Neutrophil (primary cell): ENCODE results near the gene HNF4A.

Experiments
- H3K27ac ChIP-seq: fragments of 200-600 bp; sonication (generic); 2 replicates; pipeline ENCODE4 v1.5.1; 2016; ENCODE audit warnings: mild to moderate bottlenecking, moderate library complexity
- H3K27me3 ChIP-seq: fragments of 200-600 bp; sonication (generic); 2 replicates; pipeline ENCODE4 v1.6.0; 2016; ENCODE audit warnings: mild to moderate bottlenecking
- H3K36me3 ChIP-seq: fragments of 200-600 bp; sonication (generic); 2 replicates; pipeline ENCODE4 v1.5.1; 2017
- H3K4me1 ChIP-seq, 2 experiments: fragments of 200-600 bp in 1 of 2; sonication (generic) in 1 of 2; 1 replicate in 1 of 2; 2 replicates in 1 of 2; pipeline versions ENCODE4 v1.5.1 to v1.6.1; 2013 to 2016; ENCODE audit warnings: low read depth in 1 of 2, low read length in 1 of 2, mild to moderate bottlenecking in 1 of 2, moderate library complexity in 1 of 2; ENCODE audit not compliant: control insufficient read depth in 1 of 2, insufficient read depth in 1 of 2
- H3K4me3 ChIP-seq, 2 experiments: fragments of 200-600 bp in 1 of 2; sonication (generic) in 1 of 2; 1 replicate in 1 of 2; 2 replicates in 1 of 2; pipeline ENCODE4 v1.5.1; 2013 to 2016; ENCODE audit warnings: low read depth in 1 of 2, low read length in 1 of 2, mild to moderate bottlenecking in 1 of 2, moderate library complexity in 1 of 2
- H3K9me3 ChIP-seq: fragments of 200-600 bp; sonication (generic); 2 replicates; pipeline ENCODE4 v1.5.1; 2016
- TF ChIP-seq, protein P1 (sequence below): fragments of 200-600 bp; sonication (generic); IDR thresholded peaks from 2 replicates; pipeline ENCODE4 v1.5.1; 2016; ENCODE audit warnings: antibody characterized with exemption

Gene HNF4A

DNA sequence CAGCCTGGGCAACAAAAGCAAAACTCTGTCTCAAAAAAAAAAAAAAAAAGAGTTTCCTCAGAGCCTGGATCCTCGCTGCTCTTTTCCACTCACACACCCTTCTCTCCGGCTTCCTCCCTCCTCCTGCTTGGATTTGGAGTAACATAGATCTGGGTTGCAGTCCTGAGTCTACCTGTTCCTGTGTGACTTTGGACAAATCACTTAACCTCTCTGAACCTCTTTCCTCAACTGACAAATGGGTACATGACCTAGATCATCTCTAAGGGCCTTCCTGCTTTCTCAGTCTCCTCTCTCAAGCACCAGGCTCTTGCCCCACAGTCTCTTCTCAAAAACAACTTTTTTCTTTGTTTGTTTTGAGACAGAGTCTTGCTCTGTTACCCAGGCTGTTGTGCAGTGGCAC is 24.3 kb upstream of the HNF4A start:
- H3K27ac ChIP-seq = no peak overlapping the region

GRCh38 chr20:44334306-44334705 is 21.2 kb upstream of the HNF4A start:
- no peak overlapping the region for H3K27ac ChIP-seq
- no peak overlapping the region for H3K4me3 ChIP-seq
- peaks cover 38% of the 10 kb centered on the region for H3K27me3 ChIP-seq
- H3K36me3 ChIP-seq = no peaks in the 10 kb centered on the region
- no peaks in the 10 kb centered on the region for H3K4me1 ChIP-seq
- H3K9me3 ChIP-seq = no peaks in the 10 kb centered on the region
- TF ChIP-seq, protein P1, sequence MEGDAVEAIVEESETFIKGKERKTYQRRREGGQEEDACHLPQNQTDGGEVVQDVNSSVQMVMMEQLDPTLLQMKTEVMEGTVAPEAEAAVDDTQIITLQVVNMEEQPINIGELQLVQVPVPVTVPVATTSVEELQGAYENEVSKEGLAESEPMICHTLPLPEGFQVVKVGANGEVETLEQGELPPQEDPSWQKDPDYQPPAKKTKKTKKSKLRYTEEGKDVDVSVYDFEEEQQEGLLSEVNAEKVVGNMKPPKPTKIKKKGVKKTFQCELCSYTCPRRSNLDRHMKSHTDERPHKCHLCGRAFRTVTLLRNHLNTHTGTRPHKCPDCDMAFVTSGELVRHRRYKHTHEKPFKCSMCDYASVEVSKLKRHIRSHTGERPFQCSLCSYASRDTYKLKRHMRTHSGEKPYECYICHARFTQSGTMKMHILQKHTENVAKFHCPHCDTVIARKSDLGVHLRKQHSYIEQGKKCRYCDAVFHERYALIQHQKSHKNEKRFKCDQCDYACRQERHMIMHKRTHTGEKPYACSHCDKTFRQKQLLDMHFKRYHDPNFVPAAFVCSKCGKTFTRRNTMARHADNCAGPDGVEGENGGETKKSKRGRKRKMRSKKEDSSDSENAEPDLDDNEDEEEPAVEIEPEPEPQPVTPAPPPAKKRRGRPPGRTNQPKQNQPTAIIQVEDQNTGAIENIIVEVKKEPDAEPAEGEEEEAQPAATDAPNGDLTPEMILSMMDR = no peak

More for the DNA sequence above, 24.3 kb upstream of the HNF4A start:
- Histone ChIP-seq H3K4me1 (no peaks in the 10 kb centered on the region), H3K4me3 (no peak overlapping the region), H3K9me3 (no peaks in the 10 kb centered on the region), H3K36me3 (no peaks in the 10 kb centered on the region), H3K27me3 (peaks cover 53% of the 10 kb centered on the region)
- TF ChIP-seq, protein P1 = no peak

GRCh38 chr20:44334709-44335108 is 20.8 kb upstream of the HNF4A start:
- Histone ChIP-seq H3K9me3 (no peaks in the 10 kb centered on the region), H3K4me1 (no peaks in the 10 kb centered on the region), H3K27ac (no peak overlapping the region), H3K36me3 (no peaks in the 10 kb centered on the region), H3K4me3 (no peak overlapping the region), H3K27me3 (peaks cover 34% of the 10 kb centered on the region)
- TF ChIP-seq, protein P1 = no peak

- Histone ChIP-seq H3K27me3 (peaks cover 31% of the 10 kb centered on the region), H3K4me3 (no peak overlapping the region), H3K27ac (no peak overlapping the region), H3K4me1 (no peaks in the 10 kb centered on the region), H3K36me3 (no peaks in the 10 kb centered on the region), H3K9me3 (no peaks in the 10 kb centered on the region)
- TF ChIP-seq, protein P1 = no peak
These were observed 19.8 kb upstream of the HNF4A start for GRCh38 chr20:44335675-44336074.

DNA sequence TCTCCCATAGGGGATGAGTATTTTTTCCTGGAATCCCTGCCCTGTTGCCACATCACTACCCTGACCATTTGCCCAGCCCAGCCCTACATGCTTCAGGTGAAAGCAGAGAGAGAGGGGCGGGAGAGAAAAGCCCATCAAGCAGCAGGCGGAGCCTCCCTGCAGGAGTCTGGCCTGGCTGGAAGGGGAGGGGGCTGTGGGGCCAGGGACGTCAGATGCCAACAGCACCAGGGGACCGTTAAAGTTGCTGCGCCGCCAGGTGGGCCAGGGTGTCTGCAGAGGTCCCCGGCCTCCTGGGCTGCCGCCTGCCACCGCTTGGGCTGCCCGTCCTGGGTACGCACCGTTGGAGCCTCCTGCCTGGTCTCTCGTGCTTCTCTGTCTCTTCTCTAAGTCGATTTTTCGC is 19.4 kb upstream of the HNF4A start:
- Histone ChIP-seq H3K27ac (no peak overlapping the region), H3K27me3 (peaks cover 31% of the 10 kb centered on the region), H3K36me3 (no peaks in the 10 kb centered on the region), H3K4me1 (no peaks in the 10 kb centered on the region), H3K4me3 (no peak overlapping the region), H3K9me3 (no peaks in the 10 kb centered on the region)
- TF ChIP-seq, protein P1 = no peak
